Fibroblast of the aortic adventitia (primary cell): ENCODE measurements around the gene OSBPL9. TPM values are rescaled to one million over a fixed set of nuclear protein-coding genes. Genes with fewer than 3 reads are reported as not detected.
"Not testable (repeated sequence)": the region's sequence is repeated elsewhere in the genome, so short reads cannot be mapped to it uniquely, and the experiment has no call there.

Experiments
- DNase-seq: peaks from one replicate; pipeline ENCODE4 v3.0.0-alpha.2; 2010; ENCODE audit warnings: low read depth
- H3K4me3 ChIP-seq: 2 replicates; pipeline ENCODE4 v1.5.1; 2011; ENCODE audit warnings: low read depth, mild to moderate bottlenecking, control low read depth, low read length, moderate library complexity
- CTCF ChIP-seq: IDR thresholded peaks from 2 replicates; pipeline ENCODE4 v1.5.1; 2011; ENCODE audit warnings: mild to moderate bottlenecking, low read length, control low read depth, inconsistent platforms; ENCODE audit not compliant: insufficient read depth
- total RNA-seq: library from RNA; depleted of rRNA; stranded (reverse); fragments of >200 nt; gene quantifications from 2 replicates; pipeline ENCODE4 v1.2.3, GENCODE V29; 2012; ENCODE audit warnings: low replicate concordance

The OSBPL9 gene
- total RNA-seq, 1 donor, result 52.7 TPM

GRCh38 chr1:51697166-51697565 is 80.3 kb downstream of the OSBPL9 start:
- DNase-seq, result peak; percentile 41
- TF ChIP-seq CTCF, result no peak
- H3K4me3 ChIP-seq, result no peak overlapping the region

- TF ChIP-seq CTCF, result no peak
- no peak for DNase-seq
- H3K4me3 ChIP-seq, result no peak overlapping the region
Observed at GRCh38 chr1:51699391-51699790, 82.5 kb downstream of the OSBPL9 start.

- DNase-seq, result not testable (repeated sequence)
Observed at GRCh38 chr1:51701782-51702181, 84.9 kb downstream of the OSBPL9 start.

GRCh38 chr1:51702220-51702619 is 85.3 kb downstream of the OSBPL9 start:
- not testable (repeated sequence) for H3K4me3 ChIP-seq, DNase-seq

More at GRCh38 chr1:51701782-51702181, 84.9 kb downstream of the OSBPL9 start:
- H3K4me3 ChIP-seq, result not testable (repeated sequence)

GRCh38 chr1:51705035-51705434 is 88.1 kb downstream of the OSBPL9 start:
- H3K4me3 ChIP-seq, result no peak overlapping the region
- TF ChIP-seq CTCF, result no peak
- no peak for DNase-seq

- no peak for TF ChIP-seq CTCF
- H3K4me3 ChIP-seq, result no peak overlapping the region
- no peak for DNase-seq
Observed at GRCh38 chr1:51708911-51709760, 92.2 kb downstream of the OSBPL9 start.

GRCh38 chr1:51709951-51710350 is 93.1 kb downstream of the OSBPL9 start:
- TF ChIP-seq CTCF, result no peak
- DNase-seq, result no peak
- no peak overlapping the region for H3K4me3 ChIP-seq

GRCh38 chr1:51712590-51712989 is 95.7 kb downstream of the OSBPL9 start:
- DNase-seq, result no peak
- H3K4me3 ChIP-seq, result no peak overlapping the region
- TF ChIP-seq CTCF, result no peak
